CD4-positive, alpha-beta memory T cell (primary cell): ENCODE measurements around the gene FA2H. TPM values are rescaled to one million over a fixed set of nuclear protein-coding genes. Genes with fewer than 3 reads are reported as not detected.
A peak's percentile ranks its signal among the peaks of the same experiment; 100 is the strongest.

Experiments used
- CTCF ChIA-PET: fragments of 350-600 bp; sonication (Branson Sonifier 250); formaldehyde crosslinking; loops from one replicate; lab custom pipeline; 2021; ENCODE audit warnings: inconsistent platforms; ENCODE audit not compliant: partially characterized antibody; lab: Charles Lee
- POLR2A ChIA-PET: fragments of 350-600 bp; sonication (Branson Sonifier 250); formaldehyde crosslinking; loops from one replicate; lab custom pipeline; 2021; ENCODE audit not compliant: partially characterized antibody; lab: Charles Lee
- DNase-seq, 5 donors: peaks; one replicate each; pipeline versions ENCODE4 v3.0.0 to v3.0.0-alpha.2; 2020 to 2022; ENCODE audit warnings: mixed read lengths in 1 of 5
- H3K27ac ChIP-seq: one replicate; pipeline ENCODE4 v1.7.0; 2013; ENCODE audit warnings: low read depth, low read length
- H3K27me3 ChIP-seq: 2 replicates; pipeline ENCODE4 v1.7.0; 2013; ENCODE audit warnings: mild to moderate bottlenecking, low read length, moderate library complexity; ENCODE audit not compliant: insufficient read depth
- H3K36me3 ChIP-seq: 2 replicates; pipeline ENCODE4 v1.7.0; 2013; ENCODE audit warnings: mild to moderate bottlenecking, low read length, moderate library complexity; ENCODE audit not compliant: insufficient read depth
- H3K4me1 ChIP-seq: 2 replicates; pipeline ENCODE4 v1.7.0; 2013; ENCODE audit warnings: mild to moderate bottlenecking, low read length, moderate library complexity; ENCODE audit not compliant: insufficient read depth
- H3K4me3 ChIP-seq, 2 donors: one replicate each; pipeline ENCODE4 v1.7.0; 2013; ENCODE audit warnings: low read length in 2 of 2, mild to moderate bottlenecking in 1 of 2
- H3K9me3 ChIP-seq, 2 donors: one replicate each; pipeline ENCODE4 v1.7.0; 2013; ENCODE audit warnings: low read length in 2 of 2, control low read depth in 1 of 2; ENCODE audit not compliant: control insufficient read depth in 1 of 2
- H3K27ac Mint-ChIP-seq, 7 donors: one replicate each; pipeline ENCODE4 v1.8.0; 2020 to 2021; ENCODE audit warnings: mixed read lengths in 7 of 7, mild to moderate bottlenecking in 6 of 7, inconsistent platforms in 3 of 7, moderate library complexity in 3 of 7
- H3K27me3 Mint-ChIP-seq, 2 donors: one replicate each; pipeline ENCODE4 v1.8.0; 2020 to 2021; ENCODE audit warnings: mixed read lengths in 2 of 2
- H3K36me3 Mint-ChIP-seq, 2 donors: one replicate each; pipeline ENCODE4 v1.8.0; 2020 to 2021; ENCODE audit warnings: mixed read lengths in 2 of 2, inconsistent platforms in 1 of 2, mild to moderate bottlenecking in 1 of 2
- H3K4me1 Mint-ChIP-seq, 4 donors: one replicate each; pipeline ENCODE4 v1.8.0; 2020 to 2021; ENCODE audit warnings: mixed read lengths in 4 of 4, mild to moderate bottlenecking in 1 of 4
- H3K4me3 Mint-ChIP-seq, 8 donors: one replicate each; pipeline ENCODE4 v1.8.0; 2020 to 2021; ENCODE audit warnings: mixed read lengths in 8 of 8, mild to moderate bottlenecking in 7 of 8, moderate library complexity in 6 of 8, inconsistent platforms in 3 of 8
- H3K9me3 Mint-ChIP-seq, 8 donors: one replicate each; pipeline ENCODE4 v1.8.0; 2020 to 2021; ENCODE audit warnings: mixed read lengths in 8 of 8, mild to moderate bottlenecking in 5 of 8, inconsistent platforms in 3 of 8, moderate library complexity in 1 of 8
- intact Hi-C: fragments of 100-400 bp; cut with micrococcal nuclease; formaldehyde crosslinking; loops from one replicate; pipeline ENCODE4 v1.15.1; 2023
- polyA plus RNA-seq, 2 donors: library from polyadenylated mRNA; unstranded; fragments of 300-500 nt; fragmentation: Illumina TruSeq; gene quantifications; one replicate each; pipeline ENCODE4 v1.2.3, GENCODE V29; 2021
- total RNA-seq, 2 experiments: library from RNA; stranded (reverse); gene quantifications; one replicate each; pipeline ENCODE4 v1.2.3, GENCODE V29; 2021

Gene FA2H
- total and polyA plus RNA-seq, 4 experiments from 2014 or later, result 0.17 to 0.21 TPM; not detected in 2

- Mint-ChIP-seq H3K4me1 (peaks cover 14 to 45% (median 34%) of the 10 kb centered on the region in 4 donors), H3K9me3 (peaks cover 0 to 3% (median 0%) of the 10 kb centered on the region in 8 donors), H3K36me3 (peaks cover 28 to 33% of the 10 kb centered on the region in 2 donors), H3K4me3 (peak overlapping the region; percentile 91 to 100 (median 96)), H3K27ac (peak overlapping the region; percentile 19 to 98 (median 93)), H3K27me3 (no peaks in the 10 kb centered on the region)
- peaks cover 27% of the 10 kb centered on the region for H3K36me3 ChIP-seq
- no peak overlapping the region for H3K27ac ChIP-seq
- H3K27me3 ChIP-seq, result no peaks in the 10 kb centered on the region
- ChIA-PET CTCF (interaction anchor here (0.7 to 3.0 kb wide), 10 partner anchors 10 to 798 kb away, joined by 3 to 15 read pairs (median 4); partner anchors contain the start of gene MLKL), POLR2A (interaction anchor here (0.6 to 5.6 kb wide), 14 partner anchors 11 to 980 kb away, joined by 3 to 54 read pairs (median 6); partner anchors contain the start of genes GLG1, KARS1, MLKL and PSMD7)
- H3K4me1 ChIP-seq, result peaks cover 26% of the 10 kb centered on the region
- peak overlapping the region; percentile 43 to 46 for H3K4me3 ChIP-seq
- H3K9me3 ChIP-seq, result no peaks in the 10 kb centered on the region
- intact Hi-C loops, result loop anchor here (1.0 to 5.0 kb wide), 5 partner anchors 34 to 982 kb away; partner anchors contain the start of genes GLG1 and PSMD7
- peak in 2 of 5 donors; percentile 16 for DNase-seq
Measured at GRCh38 chr16:74667255-74667700, 107.3 kb downstream of the FA2H start.

- peak; percentile 95 to 99 (median 98) for DNase-seq
- Histone ChIP-seq H3K4me1 (peaks cover 33% of the 10 kb centered on the region), H3K36me3 (peaks cover 21% of the 10 kb centered on the region), H3K27ac (peak within 1 kb of the TSS; percentile 89), H3K9me3 (no peaks in the 10 kb centered on the region), H3K27me3 (no peaks in the 10 kb centered on the region), H3K4me3 (peak within 1 kb of the TSS; percentile 73 to 96)
- Mint-ChIP-seq H3K36me3 (peaks cover 24 to 32% of the 10 kb centered on the region in 2 donors), H3K27ac (peak within 1 kb of the TSS; percentile 91 to 98 (median 96)), H3K4me1 (peaks cover 20 to 52% (median 38%) of the 10 kb centered on the region in 4 donors), H3K4me3 (peak within 1 kb of the TSS; percentile 91 to 100 (median 96)), H3K9me3 (peaks cover 0 to 3% (median 0%) of the 10 kb centered on the region in 8 donors), H3K27me3 (no peaks in the 10 kb centered on the region)
- ChIA-PET CTCF (interaction anchor here (0.7 to 3.0 kb wide), 11 partner anchors 9 to 799 kb away, joined by 3 to 15 read pairs (median 4); partner anchors contain the start of gene MLKL), POLR2A (interaction anchor here (0.9 to 5.6 kb wide), 14 partner anchors 10 to 981 kb away, joined by 3 to 54 read pairs (median 6); partner anchors contain the start of genes ADAT1, GLG1, KARS1 and MLKL)
- intact Hi-C loops, result loop anchor here (1.0 to 5.0 kb wide), 5 partner anchors 35 to 982 kb away; partner anchors contain the start of genes GLG1 and PSMD7
Measured at GRCh38 chr16:74666425-74667254, 108.0 kb downstream of the FA2H start, which contains the start of gene RFWD3. Gene RFWD3 (minus strand): TSS chr16:74666877. CDS start chr16:74661449, 5,428 bp downstream.

- Histone ChIP-seq H3K4me3 (peak overlapping the region; percentile 73 to 96), H3K36me3 (peaks cover 22% of the 10 kb centered on the region), H3K27me3 (no peaks in the 10 kb centered on the region), H3K9me3 (no peaks in the 10 kb centered on the region), H3K4me1 (peaks cover 38% of the 10 kb centered on the region), H3K27ac (peak overlapping the region; percentile 89)
- Mint-ChIP-seq H3K27ac (peak overlapping the region in 6 of 7 donors; percentile 9 to 98 (median 73)), H3K9me3 (peaks cover 0 to 3% (median 0%) of the 10 kb centered on the region in 8 donors), H3K36me3 (peaks cover 23 to 36% of the 10 kb centered on the region in 2 donors), H3K4me3 (peak overlapping the region; percentile 91 to 100 (median 96)), H3K4me1 (peaks cover 22 to 57% (median 42%) of the 10 kb centered on the region in 4 donors), H3K27me3 (no peaks in the 10 kb centered on the region)
- POLR2A ChIA-PET, result interaction anchor here (0.9 to 5.6 kb wide), 11 partner anchors 9 to 957 kb away, joined by 3 to 54 read pairs (median 7); partner anchors contain the start of genes ADAT1, GLG1, MLKL and PSMD7
- no peak for DNase-seq
- intact Hi-C loops, result loop anchor here (2.0 to 5.0 kb wide), 4 partner anchors 59 to 983 kb away; partner anchors contain the start of genes GLG1 and PSMD7
- CTCF ChIA-PET, result interaction anchor here (1.9 to 3.0 kb wide), 4 partner anchors 9 to 197 kb away, joined by 9 to 15 read pairs (median 14); partner anchors contain the start of gene MLKL
Measured at GRCh38 chr16:74666010-74666421, 108.6 kb downstream of the FA2H start.

Other genes with a start within 250 kb of the FA2H start
- 100 to 1,000 TPM; 173 to 176 TPM for gene GLG1, start 167.7 kb downstream of the FA2H start, total RNA-seq
- gene GLG1, start 167.7 kb downstream of the FA2H start, polyA plus RNA-seq, result 100 to 1,000 TPM; 121 to 209 TPM
- gene RFWD3, start 107.9 kb downstream of the FA2H start, total RNA-seq, result 10 to 100 TPM; 59.2 to 64.7 TPM
- gene RFWD3, start 107.9 kb downstream of the FA2H start, polyA plus RNA-seq, result 10 to 100 TPM; 12.3 to 20.6 TPM
- 10 to 100 TPM; 37.5 to 40.6 TPM for gene MLKL, start 74.0 kb downstream of the FA2H start, total RNA-seq
- gene MLKL, start 74.0 kb downstream of the FA2H start, polyA plus RNA-seq, result 10 to 100 TPM; 12.5 to 20.9 TPM
- 100 to 1,000 TPM; 116 to 127 TPM for gene WDR59, start 210.3 kb upstream of the FA2H start, total RNA-seq
- 10 to 100 TPM; 11.0 to 20.5 TPM for gene WDR59, start 210.3 kb upstream of the FA2H start, polyA plus RNA-seq
- gene ZNRF1, start 224.2 kb upstream of the FA2H start, total RNA-seq, result 1 to 10 TPM; 6.0 to 6.2 TPM
- gene ZNRF1, start 224.2 kb upstream of the FA2H start, polyA plus RNA-seq, result 1 to 10 TPM; 3.4 to 9.5 TPM